GM23338 (cell line): ENCODE measurements around the gene ANKRD60.

Experiments used
- CREB1 ChIP-seq: fragments of 250-450 bp; sonication (Bioruptor Pico); IDR thresholded peaks from 2 replicates; pipeline ENCODE4 v1.5.0; 2020; ENCODE audit warnings: low read depth, mild to moderate bottlenecking, moderate library complexity
- EZH2 ChIP-seq: fragments of 200-600 bp; sonication (generic); IDR thresholded peaks from one replicate; pipeline ENCODE4 v1.8.0; 2017; ENCODE audit warnings: antibody characterized with exemption, mild to moderate bottlenecking, low read depth; ENCODE audit not compliant: unreplicated experiment
- JUNB ChIP-seq: IDR thresholded peaks from one replicate; pipeline ENCODE4 v1.6.1; 2016; ENCODE audit warnings: antibody characterized with exemption; ENCODE audit not compliant: unreplicated experiment
- POLR2AphosphoS5 ChIP-seq: IDR thresholded peaks from 2 replicates; pipeline ENCODE4 v1.6.1; 2016; ENCODE audit warnings: antibody characterized with exemption, low read depth
- REST ChIP-seq: IDR thresholded peaks from one replicate; pipeline ENCODE4 v1.6.1; 2018; ENCODE audit warnings: antibody characterized with exemption; ENCODE audit not compliant: unreplicated experiment
- TF ChIP-seq, protein P1 (sequence below), 2 experiments: fragments of 200-600 bp in 1 of 2; sonication (generic) in 1 of 2; conservative IDR thresholded peaks; 2 replicates each; pipeline versions ENCODE4 v1.5.1 to v1.6.1; 2016 to 2017; ENCODE audit warnings: antibody characterized with exemption in 2 of 2, low read depth in 2 of 2, mild to moderate bottlenecking in 2 of 2, moderate library complexity in 1 of 2

- TF ChIP-seq CREB1 (no peak), EZH2 (no peak), POLR2AphosphoS5 (no peak), REST (no peak), JUNB (no peak)
- TF ChIP-seq, protein P1, sequence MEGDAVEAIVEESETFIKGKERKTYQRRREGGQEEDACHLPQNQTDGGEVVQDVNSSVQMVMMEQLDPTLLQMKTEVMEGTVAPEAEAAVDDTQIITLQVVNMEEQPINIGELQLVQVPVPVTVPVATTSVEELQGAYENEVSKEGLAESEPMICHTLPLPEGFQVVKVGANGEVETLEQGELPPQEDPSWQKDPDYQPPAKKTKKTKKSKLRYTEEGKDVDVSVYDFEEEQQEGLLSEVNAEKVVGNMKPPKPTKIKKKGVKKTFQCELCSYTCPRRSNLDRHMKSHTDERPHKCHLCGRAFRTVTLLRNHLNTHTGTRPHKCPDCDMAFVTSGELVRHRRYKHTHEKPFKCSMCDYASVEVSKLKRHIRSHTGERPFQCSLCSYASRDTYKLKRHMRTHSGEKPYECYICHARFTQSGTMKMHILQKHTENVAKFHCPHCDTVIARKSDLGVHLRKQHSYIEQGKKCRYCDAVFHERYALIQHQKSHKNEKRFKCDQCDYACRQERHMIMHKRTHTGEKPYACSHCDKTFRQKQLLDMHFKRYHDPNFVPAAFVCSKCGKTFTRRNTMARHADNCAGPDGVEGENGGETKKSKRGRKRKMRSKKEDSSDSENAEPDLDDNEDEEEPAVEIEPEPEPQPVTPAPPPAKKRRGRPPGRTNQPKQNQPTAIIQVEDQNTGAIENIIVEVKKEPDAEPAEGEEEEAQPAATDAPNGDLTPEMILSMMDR (conservative IDR thresholded peaks at IDR 0.05; ENCODE audit: low read depth in 2 of 2) = 0 out of 4 replicates have a peak, but pooled peaks of 1 of the 2 experiments have one; percentile 2
Observed at GRCh38 chr20:58237318-58238132, 9.1 kb upstream of the ANKRD60 start.
